Uterus (tissue), 4 donors: ENCODE results near the gene DDX42. TPM values are rescaled to one million over a fixed set of nuclear protein-coding genes. Genes with fewer than 3 reads are reported as not detected.

ENCODE experiments used
- DNase-seq, 2 donors: peaks; one replicate each; pipeline ENCODE4 v3.0.0-alpha.2; 2019 to 2020
- H3K27ac ChIP-seq, 2 donors: fragments of 200-600 bp; sonication (generic); 1 replicate in 1 of 2; 2 replicates in 1 of 2; pipeline ENCODE4 v1.5.1; 2016 to 2018
- H3K27me3 ChIP-seq, 2 donors: fragments of 200-600 bp; sonication (generic); one replicate each; pipeline ENCODE4 v1.5.1; 2018 to 2019; ENCODE audit warnings: control low read depth in 1 of 2
- H3K36me3 ChIP-seq, 2 donors: fragments of 200-600 bp; sonication (generic); one replicate each; pipeline ENCODE4 v1.5.1; 2019; ENCODE audit warnings: control low read depth in 1 of 2
- H3K4me1 ChIP-seq, 2 donors: fragments of 200-600 bp; sonication (generic); one replicate each; pipeline ENCODE4 v1.5.1; 2018 to 2019; ENCODE audit warnings: control low read depth in 1 of 2
- H3K4me3 ChIP-seq, 2 donors: fragments of 200-600 bp; sonication (generic); 1 replicate in 1 of 2; 2 replicates in 1 of 2; pipeline ENCODE4 v1.5.1; 2018 to 2019; ENCODE audit warnings: mild to moderate bottlenecking in 1 of 2
- H3K9me3 ChIP-seq, 2 donors: fragments of 200-600 bp; sonication (generic); one replicate each; pipeline ENCODE4 v1.5.1; 2019; ENCODE audit warnings: control low read depth in 1 of 2
- POLR2A ChIP-seq, 2 donors: fragments of 450-650 bp; IDR thresholded peaks; one replicate each; pipeline ENCODE4 v1.6.1; 2016; ENCODE audit warnings: antibody characterized with exemption in 2 of 2, mild to moderate bottlenecking in 1 of 2, moderate library complexity in 1 of 2
- intact Hi-C: fragments of 100-400 bp; cut with DNase I; formaldehyde crosslinking; loops from one replicate; pipeline ENCODE4 v1.15.1; 2023; ENCODE audit warnings: low total_unique reads
- total RNA-seq, 4 donors: library from RNA; depleted of rRNA in 3 of 4; stranded (reverse); fragments of >200 nt in 3 of 4; gene quantifications; one replicate each; pipeline versions ENCODE4 v1.1.0 to v1.2.4, GENCODE V29; 2014 to 2023
- TF ChIP-seq, protein P1 (sequence below), 4 experiments: fragments of 200-600 bp in 2 of 4; fragments of 450-650 bp in 2 of 4; sonication (generic) in 2 of 4; IDR thresholded peaks; one replicate each; pipeline ENCODE4 v1.5.1; 2016 to 2019; ENCODE audit warnings: antibody characterized with exemption in 4 of 4, mild to moderate bottlenecking in 2 of 4, moderate library complexity in 1 of 4
- donor health status: DM: yes; HTN: yes; CAD: no.

Gene DDX42
- total RNA-seq, 4 donors from 2014 or later: 89.9 to 180 (median 150) TPM

DNA sequence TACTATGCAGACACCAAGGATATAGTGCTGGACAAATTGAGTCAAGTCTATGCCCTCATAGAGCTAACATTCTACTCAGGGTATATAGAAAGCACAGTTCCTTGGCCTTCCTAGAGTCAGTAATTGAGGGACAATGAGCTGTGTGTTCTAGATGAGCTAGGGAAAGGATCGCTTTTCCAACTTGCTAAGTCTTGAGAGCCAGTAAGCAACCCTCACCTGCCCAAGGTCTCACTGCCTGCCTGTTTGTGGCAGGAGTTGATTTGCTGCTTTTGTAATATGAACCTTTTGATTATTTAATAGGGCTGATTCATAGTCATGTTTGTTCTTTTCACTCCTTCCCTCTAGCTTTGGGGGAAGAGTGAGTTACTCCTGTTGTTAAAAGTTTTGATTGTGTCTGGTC is 6.5 kb downstream of the DDX42 start:
- Histone ChIP-seq H3K27ac (no peak overlapping the region), H3K9me3 (no peaks in the 10 kb centered on the region), H3K4me1 (peaks cover 0 to 8% of the 10 kb centered on the region in 2 donors), H3K36me3 (no peaks in the 10 kb centered on the region), H3K4me3 (no peak overlapping the region), H3K27me3 (no peaks in the 10 kb centered on the region)
- DNase-seq: no peak
- intact Hi-C loops: no loop called here
- TF ChIP-seq POLR2A (IDR thresholded peaks at IDR 0.05): no peak
- TF ChIP-seq, protein P1, sequence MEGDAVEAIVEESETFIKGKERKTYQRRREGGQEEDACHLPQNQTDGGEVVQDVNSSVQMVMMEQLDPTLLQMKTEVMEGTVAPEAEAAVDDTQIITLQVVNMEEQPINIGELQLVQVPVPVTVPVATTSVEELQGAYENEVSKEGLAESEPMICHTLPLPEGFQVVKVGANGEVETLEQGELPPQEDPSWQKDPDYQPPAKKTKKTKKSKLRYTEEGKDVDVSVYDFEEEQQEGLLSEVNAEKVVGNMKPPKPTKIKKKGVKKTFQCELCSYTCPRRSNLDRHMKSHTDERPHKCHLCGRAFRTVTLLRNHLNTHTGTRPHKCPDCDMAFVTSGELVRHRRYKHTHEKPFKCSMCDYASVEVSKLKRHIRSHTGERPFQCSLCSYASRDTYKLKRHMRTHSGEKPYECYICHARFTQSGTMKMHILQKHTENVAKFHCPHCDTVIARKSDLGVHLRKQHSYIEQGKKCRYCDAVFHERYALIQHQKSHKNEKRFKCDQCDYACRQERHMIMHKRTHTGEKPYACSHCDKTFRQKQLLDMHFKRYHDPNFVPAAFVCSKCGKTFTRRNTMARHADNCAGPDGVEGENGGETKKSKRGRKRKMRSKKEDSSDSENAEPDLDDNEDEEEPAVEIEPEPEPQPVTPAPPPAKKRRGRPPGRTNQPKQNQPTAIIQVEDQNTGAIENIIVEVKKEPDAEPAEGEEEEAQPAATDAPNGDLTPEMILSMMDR (IDR thresholded peaks at IDR 0.05): no peak

DNA sequence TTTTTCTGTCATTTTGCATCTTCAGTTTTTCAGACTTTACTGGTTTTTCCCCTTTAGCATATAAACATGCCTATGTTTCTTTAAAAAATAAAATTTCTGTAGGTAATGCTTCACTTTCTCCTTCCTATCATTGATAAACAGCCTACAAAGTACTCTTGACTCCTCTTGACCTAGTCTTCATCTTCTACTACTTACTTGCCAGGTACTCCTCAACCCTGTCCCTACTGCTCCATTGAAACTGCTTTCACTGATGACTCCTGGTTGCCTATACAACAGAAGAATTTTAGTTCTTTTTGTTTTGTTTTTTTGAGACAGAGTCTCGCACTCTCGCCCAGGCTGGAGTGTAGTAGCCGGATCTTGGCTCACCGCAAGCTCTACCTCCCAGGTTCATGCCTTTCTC is 7.0 kb downstream of the DDX42 start:
- intact Hi-C loops: no loop called here
- H3K4me1 ChIP-seq: peaks cover 0 to 4% of the 10 kb centered on the region in 2 donors
- DNase-seq: no peak

DNA sequence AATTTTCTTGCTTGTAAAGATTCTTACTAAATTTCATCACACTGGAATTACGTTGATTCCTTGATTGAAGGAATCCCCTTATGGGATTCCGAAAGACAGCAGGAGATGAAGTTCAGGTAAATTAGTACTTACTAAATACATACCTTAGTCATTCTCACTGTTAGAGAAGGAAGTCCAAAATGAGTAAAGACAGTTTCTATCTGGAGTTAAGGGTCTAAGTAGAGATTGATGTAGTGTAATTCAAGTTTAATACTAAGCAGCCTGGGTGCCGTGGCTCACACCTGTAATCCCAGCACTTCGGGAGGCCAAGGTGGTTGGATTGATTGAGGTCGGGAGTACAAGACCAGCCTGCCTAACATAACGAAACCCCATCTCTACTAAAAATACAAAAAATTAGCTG is 9.6 kb downstream of the DDX42 start:
- Histone ChIP-seq H3K4me3 (no peak overlapping the region), H3K4me1 (no peaks in the 10 kb centered on the region), H3K9me3 (no peaks in the 10 kb centered on the region), H3K27me3 (no peaks in the 10 kb centered on the region), H3K27ac (no peak overlapping the region), H3K36me3 (no peaks in the 10 kb centered on the region)
- TF ChIP-seq POLR2A (IDR thresholded peaks at IDR 0.05): no peak
- TF ChIP-seq, protein P1 (IDR thresholded peaks at IDR 0.05): no peak
- DNase-seq: no peak
- intact Hi-C loops: no loop called here

More for the DNA sequence above, 7.0 kb downstream of the DDX42 start:
- Histone ChIP-seq H3K36me3 (no peaks in the 10 kb centered on the region), H3K27ac (no peak overlapping the region), H3K27me3 (no peaks in the 10 kb centered on the region), H3K9me3 (no peaks in the 10 kb centered on the region), H3K4me3 (no peak overlapping the region)
- no peak for TF ChIP-seq POLR2A (IDR thresholded peaks at IDR 0.05)
- TF ChIP-seq, protein P1 (IDR thresholded peaks at IDR 0.05): no peak

DNA sequence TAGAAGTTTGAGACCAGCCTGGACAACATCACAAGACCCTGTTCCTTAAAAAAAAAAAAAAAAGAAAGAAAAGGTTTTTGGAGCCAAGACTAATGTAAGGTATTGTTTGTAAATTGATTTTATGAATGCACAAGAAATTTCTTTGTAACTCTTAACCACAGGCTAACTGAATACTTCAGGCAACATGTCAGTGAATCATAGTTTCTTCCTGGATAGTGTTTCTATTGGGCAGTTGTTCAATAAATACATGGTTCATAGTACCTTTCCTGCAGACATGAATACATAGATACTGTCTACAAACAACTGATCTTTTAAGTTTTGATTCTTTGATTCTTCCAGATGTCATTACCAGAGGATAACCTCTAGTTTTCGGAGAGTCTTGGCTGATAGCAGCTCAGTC is 11.6 kb downstream of the DDX42 start:
- Histone ChIP-seq H3K9me3 (no peaks in the 10 kb centered on the region), H3K27ac (no peak overlapping the region), H3K4me3 (no peak overlapping the region), H3K36me3 (no peaks in the 10 kb centered on the region), H3K27me3 (no peaks in the 10 kb centered on the region), H3K4me1 (no peaks in the 10 kb centered on the region)
- DNase-seq: no peak
- intact Hi-C loops: no loop called here
- TF ChIP-seq POLR2A (IDR thresholded peaks at IDR 0.05): no peak
- TF ChIP-seq, protein P1 (IDR thresholded peaks at IDR 0.05): no peak

DNA sequence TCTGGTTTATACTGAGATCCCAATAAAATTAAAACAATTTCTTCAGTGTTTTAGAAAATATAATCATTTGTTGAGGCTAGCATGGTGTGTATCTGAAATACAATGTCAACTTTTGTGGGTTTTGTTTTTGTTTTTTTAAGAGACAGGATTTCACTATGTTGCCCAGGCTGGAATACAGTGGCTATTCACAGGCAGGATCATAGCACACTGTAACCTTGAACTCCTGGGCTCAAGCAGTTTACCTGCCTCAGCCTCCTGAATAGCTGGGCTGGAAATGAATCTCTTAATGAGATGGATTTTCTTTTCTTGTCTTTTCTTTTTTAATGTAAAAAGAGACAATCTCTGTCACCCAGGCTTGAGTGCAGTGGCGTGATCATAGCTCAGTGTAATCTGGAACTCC is 12.1 kb downstream of the DDX42 start:
- Histone ChIP-seq H3K36me3 (no peaks in the 10 kb centered on the region), H3K27ac (no peak overlapping the region), H3K9me3 (no peaks in the 10 kb centered on the region), H3K4me1 (no peaks in the 10 kb centered on the region), H3K27me3 (no peaks in the 10 kb centered on the region), H3K4me3 (no peak overlapping the region)
- TF ChIP-seq POLR2A (IDR thresholded peaks at IDR 0.05): no peak
- TF ChIP-seq, protein P1 (IDR thresholded peaks at IDR 0.05): no peak
- DNase-seq: no peak
- intact Hi-C loops: no loop called here
